PC-3 (cell line): ENCODE results near the gene ELMO3.

Source experiments
- EZH2phosphoT487 ChIP-seq: fragments of 300-600 bp; sonication (generic); IDR thresholded peaks from 2 replicates; pipeline ENCODE4 v1.6.1; 2018; ENCODE audit warnings: mild to moderate bottlenecking, antibody characterized with exemption, low read length, borderline replicate concordance
- TF ChIP-seq, protein P1 (sequence below): fragments of 300-600 bp; sonication (generic); conservative IDR thresholded peaks from 2 replicates; pipeline ENCODE4 v1.5.1; 2017; ENCODE audit warnings: antibody characterized with exemption, low read depth, mild to moderate bottlenecking, low read length

DNA sequence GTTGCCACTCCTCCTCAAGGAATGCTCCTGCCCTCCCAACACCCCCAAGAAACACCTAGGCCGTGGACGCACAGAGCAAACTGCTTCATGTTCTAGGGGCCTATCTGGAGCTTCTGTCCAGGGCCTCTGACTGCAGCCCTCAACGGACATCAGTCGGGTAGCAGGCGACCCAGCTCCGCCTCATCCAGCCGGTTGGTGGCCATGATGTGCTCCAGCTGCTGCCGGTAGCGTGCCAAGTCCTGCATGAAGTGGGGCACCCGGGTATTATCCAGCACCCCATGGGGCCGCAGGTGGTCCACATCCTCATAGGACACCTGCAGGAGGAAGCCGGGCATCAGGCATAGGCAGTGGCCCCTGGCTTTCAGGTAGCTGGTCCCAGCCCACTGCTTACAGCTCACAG, 22.3 kb upstream of the ELMO3 start:
- TF ChIP-seq, protein P1, sequence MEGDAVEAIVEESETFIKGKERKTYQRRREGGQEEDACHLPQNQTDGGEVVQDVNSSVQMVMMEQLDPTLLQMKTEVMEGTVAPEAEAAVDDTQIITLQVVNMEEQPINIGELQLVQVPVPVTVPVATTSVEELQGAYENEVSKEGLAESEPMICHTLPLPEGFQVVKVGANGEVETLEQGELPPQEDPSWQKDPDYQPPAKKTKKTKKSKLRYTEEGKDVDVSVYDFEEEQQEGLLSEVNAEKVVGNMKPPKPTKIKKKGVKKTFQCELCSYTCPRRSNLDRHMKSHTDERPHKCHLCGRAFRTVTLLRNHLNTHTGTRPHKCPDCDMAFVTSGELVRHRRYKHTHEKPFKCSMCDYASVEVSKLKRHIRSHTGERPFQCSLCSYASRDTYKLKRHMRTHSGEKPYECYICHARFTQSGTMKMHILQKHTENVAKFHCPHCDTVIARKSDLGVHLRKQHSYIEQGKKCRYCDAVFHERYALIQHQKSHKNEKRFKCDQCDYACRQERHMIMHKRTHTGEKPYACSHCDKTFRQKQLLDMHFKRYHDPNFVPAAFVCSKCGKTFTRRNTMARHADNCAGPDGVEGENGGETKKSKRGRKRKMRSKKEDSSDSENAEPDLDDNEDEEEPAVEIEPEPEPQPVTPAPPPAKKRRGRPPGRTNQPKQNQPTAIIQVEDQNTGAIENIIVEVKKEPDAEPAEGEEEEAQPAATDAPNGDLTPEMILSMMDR: no peak
- no peak for TF ChIP-seq EZH2phosphoT487
